Measurements from ENCODE around the gene TTC28.

TTC28 gene

GRCh38 chr22:28106617-28107016 lies 573.0 kb downstream of the TTC28 start:
- Histone ChIP-seq H3K4me1 (ENCODE audit: control insufficient read depth in 1 of 2, insufficient read depth in 1 of 2, low read depth in 1 of 2, low read length in 1 of 2) (no peaks in the 10 kb centered on the region), H3K27ac (no peak overlapping the region)

DNA sequence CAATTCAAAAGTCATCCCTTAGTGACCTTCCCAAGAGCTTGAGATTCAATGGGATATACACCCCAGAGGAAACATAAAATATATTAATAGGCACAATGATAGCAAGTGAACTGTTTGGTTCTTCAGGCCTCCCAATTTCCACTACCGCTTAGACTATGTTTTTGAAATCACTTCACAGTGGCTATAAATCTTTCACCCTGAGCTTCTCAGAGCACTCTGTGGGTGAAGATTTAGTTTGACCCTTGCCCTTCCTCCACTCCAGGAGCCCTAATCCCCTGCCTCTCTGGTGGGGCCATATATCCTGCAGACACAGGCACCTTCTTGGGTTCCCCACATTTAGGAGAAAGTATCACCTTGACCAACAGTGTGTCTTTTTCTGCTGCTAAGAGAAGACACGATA lies 573.7 kb downstream of the TTC28 start:
- TF ChIP-seq CTCF (IDR thresholded peaks at IDR 0.05), result no peak
- no peak overlapping the region for H3K27ac ChIP-seq
- H3K4me3 ChIP-seq (ENCODE audit: low read depth in 1 of 2, low read length in 1 of 2), result no peak overlapping the region
- no peaks in the 10 kb centered on the region for H3K4me1 ChIP-seq (ENCODE audit: control insufficient read depth in 1 of 2, insufficient read depth in 1 of 2, low read depth in 1 of 2, low read length in 1 of 2)
- no peaks in the 10 kb centered on the region for H3K27me3 ChIP-seq
- H3K9me3 ChIP-seq, result no peaks in the 10 kb centered on the region
- no peaks in the 10 kb centered on the region for H3K36me3 ChIP-seq

More at GRCh38 chr22:28106617-28107016, 573.0 kb downstream of the TTC28 start:
- H3K36me3 ChIP-seq, result no peaks in the 10 kb centered on the region
- H3K27me3 ChIP-seq, result no peaks in the 10 kb centered on the region
- H3K9me3 ChIP-seq, result no peaks in the 10 kb centered on the region
- no peak for TF ChIP-seq CTCF (IDR thresholded peaks at IDR 0.05)
- no peak overlapping the region for H3K4me3 ChIP-seq (ENCODE audit: low read depth in 1 of 2, low read length in 1 of 2)

- no peaks in the 10 kb centered on the region for H3K9me3 ChIP-seq
- no peaks in the 10 kb centered on the region for H3K36me3 ChIP-seq
Measured at GRCh38 chr22:28105413-28105812, 574.2 kb downstream of the TTC28 start.

DNA sequence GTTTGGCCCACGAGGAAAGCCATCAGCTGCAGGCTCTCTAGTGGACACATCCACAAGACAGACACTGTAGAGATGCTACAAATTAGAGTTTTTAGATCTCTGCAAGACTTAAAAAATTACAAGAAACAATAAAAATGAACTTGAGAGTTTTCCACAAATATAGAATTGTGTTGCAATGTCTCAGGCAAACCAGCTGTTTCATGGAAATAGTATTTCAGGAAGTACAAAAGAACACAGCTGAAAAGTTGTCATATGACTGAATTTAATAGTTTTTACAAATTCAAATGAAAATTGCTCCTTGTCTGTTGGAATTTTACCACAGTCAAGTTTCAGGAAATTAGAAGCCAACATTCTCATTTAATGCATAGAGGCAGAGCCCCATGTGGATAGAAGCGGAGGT lies 576.0 kb downstream of the TTC28 start:
- Histone ChIP-seq H3K4me3 (ENCODE audit: low read depth in 1 of 2, low read length in 1 of 2) (no peak overlapping the region), H3K27me3 (no peaks in the 10 kb centered on the region), H3K27ac (no peak overlapping the region), H3K4me1 (ENCODE audit: control insufficient read depth in 1 of 2, insufficient read depth in 1 of 2, low read depth in 1 of 2, low read length in 1 of 2) (no peaks in the 10 kb centered on the region), H3K9me3 (no peaks in the 10 kb centered on the region), H3K36me3 (no peaks in the 10 kb centered on the region)
- TF ChIP-seq CTCF (IDR thresholded peaks at IDR 0.05), result no peak

More at GRCh38 chr22:28105413-28105812, 574.2 kb downstream of the TTC28 start:
- no peak overlapping the region for H3K4me3 ChIP-seq (ENCODE audit: low read depth in 1 of 2, low read length in 1 of 2)
- no peak for TF ChIP-seq CTCF (IDR thresholded peaks at IDR 0.05)
- H3K27ac ChIP-seq, result no peak overlapping the region
- no peaks in the 10 kb centered on the region for H3K4me1 ChIP-seq (ENCODE audit: control insufficient read depth in 1 of 2, insufficient read depth in 1 of 2, low read depth in 1 of 2, low read length in 1 of 2)
- H3K27me3 ChIP-seq, result no peaks in the 10 kb centered on the region

GRCh38 chr22:28102151-28102812 lies 577.4 kb downstream of the TTC28 start:
- Histone ChIP-seq H3K4me1 (ENCODE audit: control insufficient read depth in 1 of 2, insufficient read depth in 1 of 2, low read depth in 1 of 2, low read length in 1 of 2) (no peaks in the 10 kb centered on the region), H3K27me3 (no peaks in the 10 kb centered on the region), H3K4me3 (ENCODE audit: low read depth in 1 of 2, low read length in 1 of 2) (no peak overlapping the region), H3K36me3 (no peaks in the 10 kb centered on the region), H3K27ac (no peak overlapping the region), H3K9me3 (no peaks in the 10 kb centered on the region)
- no peak for TF ChIP-seq CTCF (IDR thresholded peaks at IDR 0.05)

All from neutrophil (primary cell).